B cell (primary cell): Measurements from ENCODE around the gene BTN3A1. TPM values are rescaled to one million over a fixed set of nuclear protein-coding genes. Genes with fewer than 3 reads are reported as not detected.
"Not testable (repeated sequence)": the region's sequence is repeated elsewhere in the genome, so short reads cannot be mapped to it uniquely, and the experiment has no call there.

Source experiments
- ATAC-seq: fragments of 200-7000 bp; cut with Tn5 transposase; one replicate; pipeline ENCODE4 v1.10.0; 2021; ENCODE audit warnings: low read depth, mild to moderate bottlenecking, moderate number of reproducible peaks, moderate library complexity
- CTCF ChIA-PET: fragments of 350-600 bp; sonication (Branson Sonifier 250); formaldehyde crosslinking; loops from one replicate; lab custom pipeline; 2021; ENCODE audit warnings: antibody characterized with exemption, inconsistent platforms; lab: Charles Lee
- POLR2A ChIA-PET: fragments of 350-600 bp; sonication (Branson Sonifier 250); formaldehyde crosslinking; loops from one replicate; lab custom pipeline; 2021; ENCODE audit warnings: antibody characterized with exemption; lab: Charles Lee
- DNase-seq: peaks from one replicate; pipeline ENCODE4 v3.0.0; 2013
- H2AFZ ChIP-seq: 2 replicates; pipeline ENCODE4 v1.6.1; 2012; ENCODE audit warnings: mild to moderate bottlenecking, low read depth, low read length; ENCODE audit not compliant: insufficient read depth, poor library complexity, severe bottlenecking
- H3K27ac ChIP-seq, 2 donors: 1 replicate in 1 of 2; 2 replicates in 1 of 2; pipeline ENCODE4 v1.5.1; 2012 to 2013; ENCODE audit warnings: low read length in 2 of 2, mild to moderate bottlenecking in 2 of 2, moderate library complexity in 1 of 2
- H3K27me3 ChIP-seq, 4 experiments: fragments of 200-600 bp in 1 of 4; sonication (generic) in 1 of 4; replicated peaks in 1 of 4; 1 replicate in 2 of 4; 2 replicates in 2 of 4; pipeline versions ENCODE4 v1.6.1 to v1.7.0; 2013 to 2016; ENCODE audit warnings: low read length in 3 of 4, mild to moderate bottlenecking in 2 of 4, mixed read lengths in 1 of 4, moderate library complexity in 1 of 4; ENCODE audit not compliant: insufficient read depth in 4 of 4, control insufficient read depth in 3 of 4; ENCODE audit errors: control extremely low read depth in 1 of 4
- H3K36me3 ChIP-seq, 2 experiments: replicated peaks in 1 of 2; 1 replicate in 1 of 2; 2 replicates in 1 of 2; pipeline versions ENCODE4 v1.6.1 to v1.7.1; 2013; ENCODE audit warnings: low read length in 1 of 2; ENCODE audit not compliant: insufficient read depth in 2 of 2, control insufficient read depth in 1 of 2; ENCODE audit errors: control extremely low read depth in 1 of 2, extremely low read depth in 1 of 2
- H3K4me1 ChIP-seq, 2 donors: fragments of 200-600 bp in 1 of 2; sonication (generic) in 1 of 2; 1 replicate in 1 of 2; 2 replicates in 1 of 2; pipeline versions ENCODE4 v1.5.1 to v1.6.1; 2013 to 2017; ENCODE audit warnings: low read length in 2 of 2; ENCODE audit not compliant: control insufficient read depth in 2 of 2, insufficient read depth in 2 of 2
- H3K4me2 ChIP-seq: replicated peaks from 2 replicates; pipeline ENCODE3; 2012; ENCODE audit warnings: mild to moderate bottlenecking, low read depth, low read length; ENCODE audit not compliant: poor library complexity, severe bottlenecking
- H3K4me3 ChIP-seq, 5 experiments: fragments of 200-600 bp in 1 of 5; sonication (generic) in 1 of 5; 1 replicate in 3 of 5; 2 replicates in 2 of 5; pipeline versions ENCODE4 v1.5.1 to v1.7.0; 2011 to 2016; ENCODE audit warnings: low read length in 4 of 5, mild to moderate bottlenecking in 4 of 5, low read depth in 2 of 5, control low read depth in 1 of 5, moderate library complexity in 1 of 5; ENCODE audit not compliant: insufficient read depth in 1 of 5; ENCODE audit errors: control extremely low read depth in 1 of 5, extremely low read depth in 1 of 5
- H3K79me2 ChIP-seq: fragments of 200-600 bp; sonication (generic); one replicate; pipeline ENCODE4 v1.6.0; 2016; ENCODE audit warnings: low read length; ENCODE audit not compliant: control insufficient read depth, insufficient read depth
- H3K9ac ChIP-seq: fragments of 200-600 bp; sonication (generic); 2 replicates; pipeline ENCODE4 v1.6.1; 2017; ENCODE audit warnings: mild to moderate bottlenecking, low read length, moderate library complexity
- H3K9me3 ChIP-seq, 3 donors: one replicate each; pipeline versions ENCODE4 v1.6.1 to v1.7.1; 2013; ENCODE audit warnings: low read length in 2 of 3; ENCODE audit not compliant: control insufficient read depth in 2 of 3, insufficient read depth in 1 of 3; ENCODE audit errors: control extremely low read depth in 1 of 3
- H4K20me1 ChIP-seq: 2 replicates; pipeline ENCODE4 v1.6.0; 2012; ENCODE audit warnings: mild to moderate bottlenecking, low read length; ENCODE audit not compliant: insufficient read depth, control insufficient read depth, poor library complexity, severe bottlenecking
- H3K27ac Mint-ChIP-seq: one replicate; pipeline ENCODE4 v1.8.0; 2021; ENCODE audit warnings: mixed read lengths
- H3K27me3 Mint-ChIP-seq: one replicate; pipeline ENCODE4 v1.8.0; 2021; ENCODE audit warnings: mixed read lengths
- H3K4me1 Mint-ChIP-seq: one replicate; pipeline ENCODE4 v1.8.0; 2021; ENCODE audit warnings: mixed read lengths
- H3K4me3 Mint-ChIP-seq: one replicate; pipeline ENCODE4 v1.8.0; 2021; ENCODE audit warnings: mixed read lengths
- H3K9me3 Mint-ChIP-seq: one replicate; pipeline ENCODE4 v1.8.0; 2022; ENCODE audit warnings: mixed read lengths; ENCODE audit not compliant: insufficient read depth
- CTCF ChIP-seq: fragments of 200-600 bp; IDR thresholded peaks from one replicate; pipeline ENCODE4 v1.8.0; 2022; ENCODE audit warnings: antibody characterized with exemption, mild to moderate bottlenecking
- EZH2 ChIP-seq: IDR thresholded peaks from 2 replicates; pipeline ENCODE4 v1.6.1; 2012; ENCODE audit warnings: borderline replicate concordance, low read depth, mild to moderate bottlenecking, moderate library complexity, low read length; ENCODE audit not compliant: insufficient read depth, poor library complexity, severe bottlenecking
- WGBS: methylation state at CpG from one replicate; pipeline ENCODE4 v1.1.5; 2013; ENCODE audit warnings: missing lambda C conversion rate; ENCODE audit not compliant: insufficient coverage; 5-methylcytosine and 5-hydroxymethylcytosine counted together
- intact Hi-C: fragments of 100-400 bp; cut with micrococcal nuclease; formaldehyde crosslinking; loops from one replicate; pipeline ENCODE4 v1.10.0; 2022
- polyA plus RNA-seq: library from polyadenylated mRNA; depleted of rRNA; stranded (reverse); fragments of >200 nt; gene quantifications from 2 replicates; pipeline ENCODE4 v1.2.3, GENCODE V29; 2012
- total RNA-seq, 2 donors: library from RNA; stranded (reverse); fragments of 120-200 nt in 1 of 2; gene quantifications; 1 replicate in 1 of 2; 2 replicates in 1 of 2; pipeline versions ENCODE4 v1.2.3 to v1.2.4, GENCODE V29; 2013 to 2022

BTN3A1 gene
- total and polyA plus RNA-seq, 2 donors (not counting 1 experiment from before 2014, with no cell fraction given) = 133 to 175 TPM

GRCh38 chr6:26367114-26367513 lies 35.0 kb upstream of the BTN3A1 start:
- intact Hi-C loops = loop anchor here (5.0 kb wide), 1 partner anchor 170 kb away; the partner anchor contains the start of gene HMGN4

GRCh38 chr6:26371813-26372212 lies 30.3 kb upstream of the BTN3A1 start:
- H2AFZ ChIP-seq, H4K20me1 ChIP-seq, ATAC-seq, H3K9me3 Mint-ChIP-seq, H3K27me3 Mint-ChIP-seq, H3K27ac ChIP-seq, intact Hi-C loops, DNase-seq, H3K9ac ChIP-seq, H3K4me2 ChIP-seq, H3K27me3 ChIP-seq, H3K4me3 Mint-ChIP-seq, H3K4me3 ChIP-seq, H3K27ac Mint-ChIP-seq, H3K9me3 ChIP-seq: not testable (repeated sequence)
- WGBS = 100% methylated on average over 2 of the region's 4 CpGs
- H3K4me1 Mint-ChIP-seq = peaks cover 63% of the 10 kb centered on the region
- POLR2A ChIA-PET = interaction anchor here (0.7 kb wide), 1 partner anchor 91 kb away, joined by 3 read pairs; no protein-coding TSS in a partner anchor
- CTCF ChIA-PET = interaction anchor here (1.4 kb wide), 1 partner anchor 49 kb away, joined by 4 read pairs; no protein-coding TSS in a partner anchor
- peaks cover 22% of the 10 kb centered on the region for H3K79me2 ChIP-seq
- peaks cover 28% of the 10 kb centered on the region in 2 donors for H3K4me1 ChIP-seq
- H3K36me3 ChIP-seq = peaks cover 11 to 61% of the 10 kb centered on the region in 2 experiments

More at GRCh38 chr6:26367114-26367513, 35.0 kb upstream of the BTN3A1 start:
- CTCF ChIA-PET = interaction anchor here (1.9 kb wide), 1 partner anchor 26 kb away, joined by 5 read pairs; no protein-coding TSS in a partner anchor
- H3K27me3 Mint-ChIP-seq = no peaks in the 10 kb centered on the region
- Histone ChIP-seq H3K4me2 (peak overlapping the region; percentile 76), H3K4me1 (peaks cover 36 to 37% of the 10 kb centered on the region in 2 donors), H3K79me2 (peaks cover 49% of the 10 kb centered on the region), H3K4me3 (peak overlapping the region in 2 of 5 experiments; percentile 80 to 99), H4K20me1 (no peaks in the 10 kb centered on the region), H3K9ac (peak overlapping the region; percentile 91), H2AFZ (no peak overlapping the region), H3K27me3 (no peaks in the 10 kb centered on the region), H3K9me3 (no peaks in the 10 kb centered on the region), H3K27ac (peak overlapping the region in 1 of 2 donors; percentile 46), H3K36me3 (peaks cover 7 to 29% of the 10 kb centered on the region in 2 experiments)
- no peak for TF ChIP-seq CTCF
- no peak for TF ChIP-seq EZH2
- DNase-seq (no peak), ATAC-seq (no peak)
- H3K9me3 Mint-ChIP-seq = no peaks in the 10 kb centered on the region
- no CpG with 5 or more reads among the region's 3 CpGs for WGBS
- POLR2A ChIA-PET = no interaction called here
- H3K4me1 Mint-ChIP-seq = peaks cover 43% of the 10 kb centered on the region
- peak overlapping the region; percentile 8 for H3K27ac Mint-ChIP-seq
- peak overlapping the region; percentile 79 for H3K4me3 Mint-ChIP-seq
